Middle frontal gyrus (tissue), 1 donor: Measurements from ENCODE around the gene TM4SF4.

Source experiments
- DNase-seq: peaks from one replicate; pipeline ENCODE4 v3.0.0-alpha.2; 2015; ENCODE audit warnings: low spot score; ENCODE audit errors: extremely low spot score

TM4SF4 gene

GRCh38 chr3:149454746-149455145, 19.8 kb upstream of the TM4SF4 start:
- DNase-seq, result no peak

DNA sequence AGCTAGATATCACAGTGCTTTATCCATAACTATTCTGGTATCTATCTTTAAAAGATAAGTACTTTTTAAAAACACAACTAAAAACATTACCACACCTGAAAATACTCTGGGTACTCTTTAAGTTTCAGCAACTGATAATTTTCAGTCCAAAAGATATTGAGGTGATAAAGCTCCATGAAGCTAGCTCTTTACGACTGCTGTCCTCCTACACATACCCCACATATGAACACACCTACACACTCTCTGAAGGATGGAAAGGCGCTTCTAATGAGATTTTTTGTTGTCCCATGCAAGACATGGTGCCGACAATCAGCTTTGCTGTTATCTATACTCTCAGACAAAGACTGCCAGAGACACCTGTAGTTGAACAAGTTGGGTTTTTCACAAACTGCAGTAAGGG, 19.1 kb upstream of the TM4SF4 start:
- no peak for DNase-seq

GRCh38 chr3:149455989-149456388, 18.5 kb upstream of the TM4SF4 start:
- no peak for DNase-seq

DNA sequence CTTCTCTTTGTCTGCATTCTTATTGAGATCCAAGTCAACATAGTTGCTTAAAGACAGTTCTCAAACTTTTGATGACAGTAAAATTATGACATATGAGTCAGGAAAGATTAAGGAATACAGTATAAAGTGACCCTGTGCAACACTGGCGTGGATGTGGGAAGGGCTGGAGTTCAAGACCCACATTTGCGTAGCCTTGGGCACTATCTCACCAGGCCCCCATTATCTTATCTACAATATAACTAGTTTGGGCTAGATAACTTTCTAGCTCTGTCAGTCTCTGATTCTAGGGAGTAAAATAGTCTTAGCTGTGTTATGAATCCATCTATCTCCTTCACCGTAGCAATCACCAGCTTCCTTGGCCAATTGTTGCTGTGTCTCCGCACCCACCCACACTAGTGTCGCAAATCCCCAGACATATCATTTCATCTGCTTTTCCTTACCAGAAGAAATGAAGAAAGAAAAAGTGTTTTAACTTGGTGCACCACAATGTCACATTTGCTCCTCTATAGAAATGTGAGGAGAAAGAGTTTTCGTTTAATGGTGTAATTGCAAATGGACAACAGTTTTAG, 14.9 kb upstream of the TM4SF4 start:
- no peak for DNase-seq

- peak; percentile 42 for DNase-seq
Observed at GRCh38 chr3:149460117-149460516, 14.4 kb upstream of the TM4SF4 start.

DNA sequence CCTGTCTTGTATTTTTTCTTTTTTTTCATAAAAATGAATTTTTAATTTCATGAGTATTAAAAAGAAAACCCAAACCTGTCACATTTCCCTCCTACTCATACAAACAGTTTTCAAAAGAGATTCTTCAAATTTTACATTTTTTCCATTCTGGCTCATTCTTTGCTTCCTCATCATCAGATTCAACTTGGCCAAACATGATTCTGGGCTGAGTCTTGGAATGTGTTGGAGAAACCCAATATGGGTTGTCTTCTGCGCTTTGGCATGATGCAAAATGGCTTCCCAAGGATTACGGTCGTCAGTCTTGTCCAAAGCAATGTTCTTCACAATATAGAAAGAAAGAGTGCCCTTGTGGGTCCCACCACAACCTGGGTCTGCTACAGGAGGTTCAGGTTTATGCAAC, 12.4 kb upstream of the TM4SF4 start:
- DNase-seq, result no peak

DNA sequence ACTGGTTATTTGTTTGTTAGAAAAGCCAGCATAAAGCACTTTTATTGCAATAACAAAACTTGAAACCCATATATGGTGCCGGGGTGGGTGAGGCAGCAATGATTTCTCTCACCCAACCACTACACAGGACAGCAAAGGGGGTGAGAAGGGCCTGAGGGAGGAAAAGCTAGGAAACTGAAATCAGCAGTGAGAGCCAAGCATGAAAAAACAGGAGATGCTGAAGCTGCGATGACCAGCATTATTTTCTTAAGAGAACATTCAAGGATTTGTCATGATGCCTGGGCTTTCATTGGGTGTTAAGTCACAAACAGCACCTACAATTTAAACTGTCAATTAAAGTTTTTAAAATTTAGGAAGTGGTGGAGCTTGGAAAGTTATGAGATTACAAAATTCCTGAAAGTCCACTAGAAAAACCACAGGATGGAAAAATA, 11.9 kb upstream of the TM4SF4 start:
- no peak for DNase-seq

DNA sequence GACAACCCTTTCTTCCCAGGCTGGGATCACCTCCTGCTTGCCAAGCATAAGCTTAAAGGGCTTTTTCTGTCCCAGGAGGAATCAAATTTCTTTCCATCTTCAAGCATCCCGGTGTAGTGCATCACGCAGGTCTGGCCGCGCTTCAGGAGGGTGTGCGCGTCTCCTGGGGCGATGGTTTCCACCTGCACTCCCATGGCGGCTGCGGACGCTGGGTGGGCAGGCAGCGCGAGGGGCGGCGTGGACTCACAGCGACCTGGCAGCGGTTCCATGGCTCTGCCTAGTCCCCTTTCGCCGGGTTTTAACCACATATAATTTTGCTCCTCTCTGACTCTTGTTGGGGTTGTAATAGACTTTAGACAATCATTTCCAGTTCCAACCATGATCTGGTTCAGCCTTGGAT, 10.6 kb upstream of the TM4SF4 start:
- DNase-seq, result no peak

- no peak for DNase-seq
Observed at GRCh38 chr3:149464542-149465328, 9.8 kb upstream of the TM4SF4 start.

- DNase-seq, result no peak
Observed at GRCh38 chr3:149465351-149465883, 9.1 kb upstream of the TM4SF4 start.

DNA sequence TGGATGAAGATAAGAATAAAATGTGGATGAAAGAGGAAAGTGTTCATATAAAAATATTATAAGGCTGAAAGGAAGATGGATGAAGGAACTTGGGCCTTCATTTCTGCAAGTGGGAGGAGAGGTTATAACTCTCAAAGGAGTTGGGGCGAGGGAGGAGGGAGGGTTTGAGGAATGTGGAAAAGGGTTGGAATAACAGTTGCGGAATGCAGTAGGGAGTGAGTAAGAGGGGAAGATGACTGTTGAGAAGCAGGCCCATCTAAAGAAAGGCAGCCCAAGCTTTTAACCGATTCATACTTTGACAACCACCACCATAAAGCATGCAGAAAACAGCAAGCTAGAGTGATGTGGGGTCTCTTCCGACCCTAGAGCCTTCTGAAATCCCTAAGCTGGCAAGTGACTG, 8.3 kb upstream of the TM4SF4 start:
- no peak for DNase-seq

GRCh38 chr3:149468504-149469212, 5.8 kb upstream of the TM4SF4 start:
- DNase-seq, result no peak

DNA sequence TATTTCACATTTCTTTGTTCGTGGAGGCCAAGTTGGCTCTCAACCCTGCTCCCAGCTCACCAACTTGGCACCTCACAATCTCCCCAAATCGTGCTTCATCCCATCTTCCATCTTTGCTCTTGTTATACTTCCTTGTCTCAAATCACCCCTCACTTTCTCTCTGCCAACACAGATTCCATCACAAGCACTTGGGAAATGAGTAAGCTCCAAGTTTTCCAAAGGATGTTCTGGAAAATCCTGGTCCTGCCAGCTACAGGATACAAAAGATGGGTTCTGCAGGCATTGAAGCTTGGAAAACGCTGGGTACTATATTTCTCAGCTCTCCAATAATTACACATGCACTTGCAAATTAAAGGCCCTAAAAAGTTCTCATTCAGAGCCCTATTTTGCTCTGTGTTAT, 4.1 kb upstream of the TM4SF4 start:
- DNase-seq, result no peak

DNA sequence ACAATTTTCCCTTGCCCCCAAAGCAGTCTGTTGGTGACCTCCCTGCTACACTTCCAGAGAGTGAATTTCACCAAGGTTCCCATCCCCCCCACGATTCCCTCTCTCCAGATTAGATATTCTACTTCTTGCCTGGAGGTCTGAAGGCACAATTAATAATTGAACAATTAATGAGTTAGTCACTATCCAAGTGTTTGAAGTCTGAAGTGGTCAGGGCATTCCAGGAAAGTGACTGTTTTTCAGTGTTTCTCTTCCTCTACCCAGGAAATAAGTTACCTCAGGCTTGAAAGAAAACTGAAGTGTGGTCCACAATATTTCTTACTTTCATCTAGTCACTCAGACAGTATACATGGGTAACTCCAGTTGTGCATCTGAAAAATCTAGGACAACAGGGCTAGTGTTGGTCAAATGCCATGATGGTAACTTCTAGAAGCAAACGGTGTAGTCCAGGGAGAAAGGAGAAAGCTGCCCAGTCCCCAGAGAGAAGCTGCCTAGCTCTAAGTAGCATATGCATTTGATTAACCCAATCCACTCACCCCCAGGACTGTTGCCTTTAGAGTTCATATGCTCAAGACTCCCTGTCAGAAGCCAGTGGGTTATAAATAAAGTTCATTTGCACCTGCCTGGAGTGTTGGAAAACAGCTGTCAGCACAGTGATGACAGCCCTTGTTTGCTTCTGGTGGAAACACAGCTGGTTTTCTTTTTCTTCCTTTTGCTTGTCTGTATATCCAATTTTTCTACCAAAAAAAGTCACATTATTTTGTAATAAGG, 2.3 kb upstream of the TM4SF4 start:
- no peak for DNase-seq

DNA sequence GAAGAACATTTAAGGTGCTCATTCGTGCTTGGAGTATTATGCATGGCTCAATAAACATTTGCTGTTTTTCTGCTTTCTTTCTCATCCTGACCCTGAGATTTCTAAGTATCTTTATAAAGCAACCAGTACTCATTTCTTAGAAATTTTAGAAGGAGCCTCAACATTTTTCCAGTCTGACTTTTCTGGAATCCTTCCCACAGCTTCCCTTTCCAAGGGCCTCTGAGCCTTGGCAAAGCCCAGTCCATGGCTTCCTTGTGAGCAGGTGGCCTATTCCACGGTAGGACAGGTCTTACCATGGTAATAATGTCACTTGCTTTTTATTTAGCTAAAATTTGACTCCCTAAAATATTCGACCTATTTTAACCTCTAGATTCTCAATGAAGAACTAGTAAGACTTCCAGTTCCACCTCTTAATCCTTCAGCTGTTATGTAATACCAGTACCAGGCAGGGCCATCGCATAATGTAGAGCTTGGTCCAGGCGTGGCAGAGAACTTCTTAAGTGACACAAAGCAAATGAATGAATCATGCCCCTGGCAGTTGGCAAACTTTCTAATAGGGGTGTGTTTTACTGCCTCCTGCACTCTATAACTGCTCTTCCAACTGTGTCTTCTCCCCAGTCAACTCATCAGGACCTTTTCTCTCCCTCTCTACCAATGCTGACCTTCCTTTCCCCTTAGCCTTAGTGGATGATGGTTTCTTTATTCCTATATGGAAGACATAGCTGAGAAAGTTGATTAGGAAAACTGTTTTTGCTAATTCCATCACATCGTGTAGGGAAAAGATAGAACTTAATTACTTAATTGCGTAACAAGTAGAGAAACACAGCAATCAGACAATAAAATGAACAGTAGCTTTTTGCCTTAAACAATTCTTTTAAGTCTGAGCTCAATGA, 894 bp upstream of the TM4SF4 start:
- no peak for DNase-seq

DNA sequence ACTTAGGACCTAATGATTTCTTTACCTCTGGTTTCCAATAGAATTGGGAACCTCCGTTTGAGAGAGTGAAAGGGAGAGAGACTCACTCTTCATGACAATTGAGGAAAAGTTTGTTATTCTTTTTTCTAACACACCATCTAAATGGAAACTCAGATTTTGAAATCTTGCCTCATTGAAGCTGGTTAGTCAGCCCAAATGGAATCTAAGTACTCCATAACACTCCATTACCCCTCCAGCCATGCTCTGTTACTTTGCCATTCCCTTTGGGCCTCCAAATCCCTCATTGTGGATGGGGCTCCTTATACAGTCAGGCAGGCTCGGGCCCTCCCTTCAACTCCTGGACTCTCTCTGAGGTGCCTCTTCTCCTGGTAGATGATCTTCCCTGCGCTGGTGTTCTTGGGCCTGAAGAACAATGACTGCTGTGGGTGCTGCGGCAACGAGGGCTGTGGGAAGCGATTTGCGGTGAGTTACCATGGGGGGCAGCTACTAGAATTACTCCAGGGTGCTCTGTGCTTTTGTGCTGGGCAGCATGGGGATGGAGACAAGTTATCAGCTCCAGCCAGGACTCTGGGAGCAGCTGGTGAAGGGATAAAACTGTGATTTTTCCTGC, 1.1 kb downstream of the TM4SF4 start:
- DNase-seq, result no peak

DNA sequence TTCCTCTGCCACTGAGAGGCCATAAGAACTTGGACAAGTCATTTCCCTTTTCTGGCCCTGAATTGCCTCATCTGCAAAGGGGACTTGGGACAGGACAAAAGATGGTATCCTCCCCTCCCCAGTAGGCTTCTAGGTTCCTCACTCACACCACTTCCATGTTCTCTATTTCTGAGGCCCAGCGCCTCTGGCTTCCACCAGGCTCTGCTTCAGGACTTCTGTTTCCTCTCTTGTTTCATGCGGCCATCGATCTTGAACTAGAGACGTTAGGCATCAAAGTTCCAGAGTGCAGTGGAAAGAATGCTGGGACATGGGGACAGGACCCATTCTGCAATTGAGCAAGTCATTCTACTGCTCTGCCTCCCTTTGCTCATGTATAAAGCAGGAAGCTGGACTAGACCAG, 1.7 kb downstream of the TM4SF4 start:
- no peak for DNase-seq

GRCh38 chr3:149479621-149480325, 5.3 kb downstream of the TM4SF4 start:
- no peak for DNase-seq

GRCh38 chr3:149480326-149481017, 6.0 kb downstream of the TM4SF4 start:
- no peak for DNase-seq
